ENCODE measurements around the gene NIPAL3. TPM values are rescaled to one million over a fixed set of nuclear protein-coding genes. Genes with fewer than 3 reads are reported as not detected.
"Not testable (repeated sequence)": the region's sequence is repeated elsewhere in the genome, so short reads cannot be mapped to it uniquely, and the experiment has no call there.

The NIPAL3 gene
- total and polyA plus RNA-seq, 3 experiments from 2014 or later: 31.3 to 55.5 (median 33.2) TPM

DNA sequence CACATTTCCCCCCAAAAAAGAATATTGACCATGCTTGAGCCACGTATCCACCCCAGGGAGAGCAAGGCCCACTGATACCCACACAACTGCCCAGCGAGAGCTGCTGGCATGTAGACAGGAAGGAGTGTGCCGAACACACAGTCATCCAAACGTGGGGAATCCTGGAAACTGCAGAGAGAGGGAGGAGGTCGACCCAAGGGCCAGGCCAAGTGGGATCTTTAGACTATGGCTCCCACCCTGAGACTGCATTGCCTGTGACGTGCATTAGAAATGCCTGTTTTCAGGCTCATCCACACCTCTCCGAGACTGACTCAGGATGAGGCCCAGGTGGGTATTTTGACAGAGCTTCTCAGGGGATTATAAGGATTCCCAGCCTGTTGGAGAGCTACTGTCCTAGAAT lies 25.9 kb downstream of the NIPAL3 start:
- no peaks in the 10 kb centered on the region for H3K9me3 ChIP-seq (ENCODE audit: low read length)
- Mint-ChIP-seq H3K4me1 (peaks cover 4 to 10% (median 10%) of the 10 kb centered on the region in 3 donors), H3K27ac (no peak overlapping the region), H3K4me3 (no peak overlapping the region), H3K36me3 (peaks cover 19 to 85% (median 22%) of the 10 kb centered on the region in 3 donors), H3K27me3 (no peaks in the 10 kb centered on the region), H3K9me3 (no peaks in the 10 kb centered on the region)
- H3K4me1 ChIP-seq (ENCODE audit: insufficient read depth, low read length): peaks cover 4% of the 10 kb centered on the region
- no peak for DNase-seq
- CTCF ChIA-PET: interaction anchor here (1.4 to 1.9 kb wide), 2 partner anchors 146 to 239 kb away, joined by 3 to 6 read pairs; no protein-coding TSS in a partner anchor
- H3K27ac ChIP-seq (ENCODE audit: low read depth, low read length): no peak overlapping the region
- H3K27me3 ChIP-seq (ENCODE audit: insufficient read depth, low read length, poor library complexity, severe bottlenecking): no peaks in the 10 kb centered on the region
- no peak overlapping the region for H3K4me3 ChIP-seq (ENCODE audit: low read length)
- H3K36me3 ChIP-seq (ENCODE audit: insufficient read depth, low read length): peaks cover 17% of the 10 kb centered on the region
- POLR2A ChIA-PET: no interaction called here

- no peaks in the 10 kb centered on the region for H3K27me3 Mint-ChIP-seq
- peak overlapping the region in 2 of 8 donors; percentile 7 to 60 for H3K27ac Mint-ChIP-seq
- no peak overlapping the region for H3K4me3 ChIP-seq (ENCODE audit: low read length)
- CTCF ChIA-PET: interaction anchor here (0.7 to 1.9 kb wide), 6 partner anchors 13 to 240 kb away, joined by 3 to 6 read pairs (median 3); partner anchors contain the start of gene NIPAL3
- peaks cover 26 to 90% (median 28%) of the 10 kb centered on the region in 3 donors for H3K36me3 Mint-ChIP-seq
- no peak overlapping the region for H3K27ac ChIP-seq (ENCODE audit: low read depth, low read length)
- peaks cover 23% of the 10 kb centered on the region for H3K36me3 ChIP-seq (ENCODE audit: insufficient read depth, low read length)
- POLR2A ChIA-PET: no interaction called here
- no peak for DNase-seq
- peaks cover 4% of the 10 kb centered on the region for H3K4me1 ChIP-seq (ENCODE audit: insufficient read depth, low read length)
- no peaks in the 10 kb centered on the region for H3K9me3 Mint-ChIP-seq
- no peaks in the 10 kb centered on the region for H3K27me3 ChIP-seq (ENCODE audit: insufficient read depth, low read length, poor library complexity, severe bottlenecking)
- peaks cover 4 to 10% (median 10%) of the 10 kb centered on the region in 3 donors for H3K4me1 Mint-ChIP-seq
- no peaks in the 10 kb centered on the region for H3K9me3 ChIP-seq (ENCODE audit: low read length)
- no peak overlapping the region for H3K4me3 Mint-ChIP-seq
These were observed 26.5 kb downstream of the NIPAL3 start for GRCh38 chr1:24441996-24442668.

DNA sequence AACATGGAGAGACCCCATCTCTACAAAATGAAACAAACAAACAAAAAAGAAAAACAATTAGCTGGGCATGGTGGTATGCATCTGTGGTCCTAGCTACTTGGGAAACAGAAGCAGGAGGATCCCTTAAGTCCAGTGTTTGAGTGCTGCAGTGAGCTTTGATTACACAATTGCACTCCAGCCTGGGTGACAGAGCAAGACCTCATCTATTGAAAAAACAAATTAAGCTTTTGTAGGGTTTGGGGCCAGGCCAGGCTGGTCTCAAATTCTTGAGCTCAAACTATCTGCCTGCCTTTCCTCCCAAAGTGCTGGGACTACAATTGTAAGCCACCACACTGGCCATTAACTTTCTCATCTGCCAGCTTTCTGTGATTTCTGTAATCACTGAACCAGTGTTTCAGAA lies 27.2 kb downstream of the NIPAL3 start:
- ChIA-PET POLR2A (no interaction called here), CTCF (interaction anchor here (0.7 to 1.9 kb wide), 6 partner anchors 13 to 240 kb away, joined by 3 to 6 read pairs (median 3); partner anchors contain the start of gene NIPAL3)

DNA sequence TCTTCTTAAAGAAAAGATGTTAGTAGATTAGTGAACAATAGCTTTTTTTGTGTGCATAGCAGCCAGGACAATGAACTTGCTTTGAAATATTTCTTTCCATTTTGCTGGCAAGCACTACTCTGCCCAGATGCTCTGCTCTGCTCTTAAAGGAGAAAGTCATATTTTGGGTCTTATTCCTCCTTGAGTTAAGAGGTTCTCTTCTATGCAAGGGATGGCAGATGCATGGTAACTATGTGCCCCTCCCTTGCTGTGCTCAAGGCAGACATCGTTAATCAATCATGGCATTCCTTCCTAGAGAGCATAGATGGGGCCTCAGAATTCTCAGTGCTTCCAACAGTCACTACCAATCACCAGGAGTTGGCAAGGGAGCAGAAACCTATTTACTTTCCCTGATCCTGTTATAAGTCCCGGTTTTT lies 27.6 kb downstream of the NIPAL3 start:
- POLR2A ChIA-PET: no interaction called here
- Mint-ChIP-seq H3K27ac (no peak overlapping the region), H3K9me3 (no peaks in the 10 kb centered on the region), H3K27me3 (no peaks in the 10 kb centered on the region), H3K4me1 (peaks cover 2 to 5% (median 4%) of the 10 kb centered on the region in 3 donors), H3K4me3 (no peak overlapping the region), H3K36me3 (peaks cover 27 to 92% (median 31%) of the 10 kb centered on the region in 3 donors)
- Histone ChIP-seq H3K9me3 (ENCODE audit: low read length) (no peaks in the 10 kb centered on the region), H3K36me3 (ENCODE audit: insufficient read depth, low read length) (peaks cover 24% of the 10 kb centered on the region), H3K4me1 (ENCODE audit: insufficient read depth, low read length) (peaks cover 4% of the 10 kb centered on the region), H3K27ac (ENCODE audit: low read depth, low read length) (no peak overlapping the region), H3K27me3 (ENCODE audit: insufficient read depth, low read length, poor library complexity, severe bottlenecking) (no peaks in the 10 kb centered on the region), H3K4me3 (ENCODE audit: low read length) (no peak overlapping the region)
- no peak for DNase-seq
- CTCF ChIA-PET: interaction anchor here (1.5 to 1.9 kb wide), 2 partner anchors 20 to 144 kb away, joined by 3 to 6 read pairs; no protein-coding TSS in a partner anchor

More for the DNA sequence above, 27.2 kb downstream of the NIPAL3 start:
- H3K9me3 ChIP-seq (ENCODE audit: low read length): no peaks in the 10 kb centered on the region
- DNase-seq: no peak
- H3K4me1 ChIP-seq (ENCODE audit: insufficient read depth, low read length): peaks cover 4% of the 10 kb centered on the region
- H3K27ac Mint-ChIP-seq: peak overlapping the region in 2 of 8 donors; percentile 39 to 60
- H3K27me3 Mint-ChIP-seq: no peaks in the 10 kb centered on the region
- no peak overlapping the region for H3K4me3 Mint-ChIP-seq
- peaks cover 27 to 92% (median 31%) of the 10 kb centered on the region in 3 donors for H3K36me3 Mint-ChIP-seq
- H3K36me3 ChIP-seq (ENCODE audit: insufficient read depth, low read length): peaks cover 24% of the 10 kb centered on the region
- peaks cover 2 to 7% (median 5%) of the 10 kb centered on the region in 3 donors for H3K4me1 Mint-ChIP-seq
- H3K27me3 ChIP-seq (ENCODE audit: insufficient read depth, low read length, poor library complexity, severe bottlenecking): no peaks in the 10 kb centered on the region
- no peak overlapping the region for H3K27ac ChIP-seq (ENCODE audit: low read depth, low read length)
- no peaks in the 10 kb centered on the region for H3K9me3 Mint-ChIP-seq
- no peak overlapping the region for H3K4me3 ChIP-seq (ENCODE audit: low read length)

GRCh38 chr1:24446446-24446845 lies 30.8 kb downstream of the NIPAL3 start:
- DNase-seq; H3K4me1 Mint-ChIP-seq; H3K27me3 Mint-ChIP-seq; POLR2A ChIA-PET; H3K9me3 Mint-ChIP-seq; H3K9me3 ChIP-seq (ENCODE audit: low read length); H3K4me3 ChIP-seq (ENCODE audit: low read length); H3K4me3 Mint-ChIP-seq; H3K27ac ChIP-seq (ENCODE audit: low read depth, low read length); H3K4me1 ChIP-seq (ENCODE audit: insufficient read depth, low read length); H3K27me3 ChIP-seq (ENCODE audit: insufficient read depth, low read length, poor library complexity, severe bottlenecking): not testable (repeated sequence)
- CTCF ChIA-PET: interaction anchor here (0.9 kb wide), 1 partner anchor 296 kb away, joined by 3 read pairs; no protein-coding TSS in a partner anchor
- Mint-ChIP-seq H3K27ac (peak overlapping the region in 1 of 8 donors; percentile 66), H3K36me3 (peaks cover 31 to 96% (median 33%) of the 10 kb centered on the region in 3 donors)
- peaks cover 41% of the 10 kb centered on the region for H3K36me3 ChIP-seq (ENCODE audit: insufficient read depth, low read length)

DNA sequence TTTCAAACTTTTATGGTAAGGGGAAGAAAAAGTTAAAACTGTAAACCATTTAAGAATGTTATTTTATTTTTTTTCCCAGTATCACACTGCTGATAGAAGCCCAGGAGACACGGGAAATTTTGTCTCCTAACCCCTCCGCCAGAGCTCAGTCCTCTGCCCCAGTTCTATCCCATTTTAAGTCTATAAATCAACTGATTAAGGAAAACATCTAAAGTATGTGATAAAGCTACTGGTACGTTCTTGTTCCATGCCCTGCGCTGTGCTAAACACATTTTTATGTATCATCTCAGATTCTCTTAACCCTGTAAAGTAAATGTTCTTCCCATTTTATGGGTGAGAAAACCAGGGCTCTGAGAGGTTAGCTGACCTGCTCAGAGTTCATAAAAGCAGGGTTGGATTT lies 34.7 kb downstream of the NIPAL3 start:
- ChIA-PET CTCF (no interaction called here), POLR2A (no interaction called here)
- no peaks in the 10 kb centered on the region for H3K9me3 Mint-ChIP-seq
- peaks cover 0 to 3% (median 2%) of the 10 kb centered on the region in 3 donors for H3K4me1 Mint-ChIP-seq
- H3K27me3 Mint-ChIP-seq: no peaks in the 10 kb centered on the region
- Histone ChIP-seq H3K27me3 (ENCODE audit: insufficient read depth, low read length, poor library complexity, severe bottlenecking) (no peaks in the 10 kb centered on the region), H3K27ac (ENCODE audit: low read depth, low read length) (no peak overlapping the region), H3K36me3 (ENCODE audit: insufficient read depth, low read length) (peaks cover 48% of the 10 kb centered on the region), H3K4me1 (ENCODE audit: insufficient read depth, low read length) (no peaks in the 10 kb centered on the region), H3K9me3 (ENCODE audit: low read length) (no peaks in the 10 kb centered on the region), H3K4me3 (ENCODE audit: low read length) (no peak overlapping the region)
- peak overlapping the region in 1 of 8 donors; percentile 63 for H3K27ac Mint-ChIP-seq
- no peak overlapping the region for H3K4me3 Mint-ChIP-seq
- no peak for DNase-seq
- peaks cover 31 to 95% (median 42%) of the 10 kb centered on the region in 3 donors for H3K36me3 Mint-ChIP-seq

DNA sequence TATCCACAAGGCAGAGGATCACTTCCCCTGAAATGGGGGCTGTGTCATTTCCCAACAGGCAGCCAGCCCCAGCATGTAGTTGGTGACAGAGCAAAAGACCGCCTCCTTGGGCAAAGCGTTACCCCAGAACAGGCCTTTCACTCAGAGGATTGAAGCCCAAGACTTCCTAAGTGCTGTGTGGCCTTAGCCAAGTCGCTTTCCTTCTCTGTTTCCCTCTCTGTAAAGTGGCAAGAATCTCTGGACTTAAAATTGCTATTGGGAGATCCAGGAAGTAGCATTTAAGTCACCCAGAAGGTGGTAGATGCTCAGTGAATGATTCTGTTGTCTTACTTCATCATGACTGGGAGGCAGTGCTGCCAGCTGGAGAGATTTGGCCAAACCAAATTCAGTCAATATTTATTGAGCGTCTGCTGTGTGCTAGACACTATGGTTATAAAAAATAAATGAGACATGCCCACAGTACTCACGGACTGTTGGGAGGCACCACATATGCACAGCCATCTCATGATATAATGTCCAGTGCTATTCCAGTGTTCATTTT lies 35.3 kb downstream of the NIPAL3 start:
- H3K4me3 ChIP-seq (ENCODE audit: low read length): no peak overlapping the region
- peak overlapping the region in 2 of 8 donors; percentile 42 to 63 for H3K27ac Mint-ChIP-seq
- H3K36me3 ChIP-seq (ENCODE audit: insufficient read depth, low read length): peaks cover 54% of the 10 kb centered on the region
- H3K27ac ChIP-seq (ENCODE audit: low read depth, low read length): no peak overlapping the region
- no peaks in the 10 kb centered on the region for H3K9me3 Mint-ChIP-seq
- H3K4me3 Mint-ChIP-seq: no peak overlapping the region
- no peak for DNase-seq
- H3K9me3 ChIP-seq (ENCODE audit: low read length): no peaks in the 10 kb centered on the region
- H3K4me1 Mint-ChIP-seq: peaks cover 0 to 2% (median 0%) of the 10 kb centered on the region in 3 donors
- no peaks in the 10 kb centered on the region for H3K4me1 ChIP-seq (ENCODE audit: insufficient read depth, low read length)
- CTCF ChIA-PET: no interaction called here
- no peaks in the 10 kb centered on the region for H3K27me3 ChIP-seq (ENCODE audit: insufficient read depth, low read length, poor library complexity, severe bottlenecking)
- no peaks in the 10 kb centered on the region for H3K27me3 Mint-ChIP-seq
- POLR2A ChIA-PET: no interaction called here
- peaks cover 25 to 95% (median 39%) of the 10 kb centered on the region in 3 donors for H3K36me3 Mint-ChIP-seq

DNA sequence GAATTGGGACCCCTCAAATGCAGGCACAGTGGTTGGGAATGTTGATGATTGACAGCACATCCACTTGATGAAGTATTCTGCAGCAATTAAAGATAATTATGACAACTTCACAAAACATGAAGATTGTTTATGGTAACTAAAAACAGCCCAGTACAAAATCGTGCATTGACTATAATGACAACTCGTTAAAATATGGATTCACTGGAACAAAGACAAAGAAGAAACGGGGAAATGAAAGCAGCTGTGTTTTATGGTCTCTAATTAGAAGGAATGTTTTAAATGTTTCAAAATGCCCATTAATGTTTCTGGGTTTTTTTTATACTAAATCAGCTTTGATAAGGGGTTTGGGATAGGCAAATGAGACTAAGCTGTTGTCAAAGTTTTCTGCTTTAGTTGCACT lies 36.1 kb downstream of the NIPAL3 start:
- Mint-ChIP-seq H3K4me3 (no peak overlapping the region), H3K27me3 (no peaks in the 10 kb centered on the region), H3K9me3 (no peaks in the 10 kb centered on the region), H3K27ac (no peak overlapping the region), H3K4me1 (peaks cover 0 to 2% (median 0%) of the 10 kb centered on the region in 3 donors), H3K36me3 (peaks cover 19 to 93% (median 36%) of the 10 kb centered on the region in 3 donors)
- ChIA-PET CTCF (interaction anchor here (1.2 kb wide), 1 partner anchor 135 kb away, joined by 4 read pairs; no protein-coding TSS in a partner anchor), POLR2A (no interaction called here)
- no peaks in the 10 kb centered on the region for H3K4me1 ChIP-seq (ENCODE audit: insufficient read depth, low read length)
- no peak for DNase-seq
- H3K4me3 ChIP-seq (ENCODE audit: low read length): no peak overlapping the region
- H3K36me3 ChIP-seq (ENCODE audit: insufficient read depth, low read length): peaks cover 52% of the 10 kb centered on the region
- H3K9me3 ChIP-seq (ENCODE audit: low read length): no peaks in the 10 kb centered on the region
- H3K27ac ChIP-seq (ENCODE audit: low read depth, low read length): no peak overlapping the region
- H3K27me3 ChIP-seq (ENCODE audit: insufficient read depth, low read length, poor library complexity, severe bottlenecking): no peaks in the 10 kb centered on the region

Measured in CD8-positive, alpha-beta memory T cell (primary cell).